ENCODE results near the gene CCNA1.

- TF ChIP-seq CTCF (IDR thresholded peaks at IDR 0.05) = no peak
- TF ChIP-seq POLR2A (IDR thresholded peaks at IDR 0.05) = no peak
- TF ChIP-seq POLR2AphosphoS5 (IDR thresholded peaks at IDR 0.05) = no peak
These were observed 22.7 kb downstream of the CCNA1 start for GRCh38 chr13:36454987-36455386.

Measured in prostate gland (tissue), 2 donors.